Measurements from ENCODE around the gene USP34.

- TF ChIP-seq GATA2 (IDR thresholded peaks at IDR 0.05; ENCODE audit: low read depth, low read length) (no peak), GATA3 (IDR thresholded peaks at IDR 0.05; ENCODE audit: low read depth, low read length) (no peak)
These were observed 94.7 kb downstream of the USP34 start for GRCh38 chr2:61376211-61376610.

All from SH-SY5Y (cell line).